NCI-H1436 (cell line): ENCODE results near the gene TPRG1.

Source experiments
- DNase-seq: peaks from one replicate; lab custom pipeline; 2025; lab: John Stamatoyannopoulos, UW

TPRG1 gene

GRCh38 chr3:189166321-189166720, 5.5 kb upstream of the TPRG1 start:
- DNase-seq: no peak

GRCh38 chr3:189167027-189167766, 4.6 kb upstream of the TPRG1 start:
- no peak for DNase-seq

GRCh38 chr3:189168711-189169110, 3.1 kb upstream of the TPRG1 start:
- DNase-seq: no peak

- DNase-seq: no peak
Observed at GRCh38 chr3:189169728-189170127, 2.0 kb upstream of the TPRG1 start.

- DNase-seq: no peak
Observed at GRCh38 chr3:189170559-189170958, 1.2 kb upstream of the TPRG1 start.

- DNase-seq: peak; percentile 26
Observed at GRCh38 chr3:189172668-189173419, 1.1 kb downstream of the TPRG1 start.

GRCh38 chr3:189184566-189184965, 12.8 kb downstream of the TPRG1 start:
- no peak for DNase-seq

GRCh38 chr3:189186101-189186500, 14.3 kb downstream of the TPRG1 start:
- DNase-seq: no peak

GRCh38 chr3:189188466-189188865, 16.7 kb downstream of the TPRG1 start:
- no peak for DNase-seq

GRCh38 chr3:189192725-189193124, 21.0 kb downstream of the TPRG1 start:
- DNase-seq: no peak

- DNase-seq: no peak
Observed at GRCh38 chr3:189195302-189195701, 23.5 kb downstream of the TPRG1 start.

- no peak for DNase-seq
Observed at GRCh38 chr3:189202106-189202505, 30.3 kb downstream of the TPRG1 start.

GRCh38 chr3:189202583-189202982, 30.8 kb downstream of the TPRG1 start:
- no peak for DNase-seq

GRCh38 chr3:189204167-189204866, 32.5 kb downstream of the TPRG1 start:
- DNase-seq: no peak

- no peak for DNase-seq
Observed at GRCh38 chr3:189204937-189205336, 33.2 kb downstream of the TPRG1 start.

- DNase-seq: no peak
Observed at GRCh38 chr3:189210251-189210770, 38.5 kb downstream of the TPRG1 start.

- no peak for DNase-seq
Observed at GRCh38 chr3:189212681-189213080, 40.9 kb downstream of the TPRG1 start.

GRCh38 chr3:189214651-189215050, 42.9 kb downstream of the TPRG1 start:
- DNase-seq: no peak

- DNase-seq: no peak
Observed at GRCh38 chr3:189222927-189223636, 51.3 kb downstream of the TPRG1 start.

- DNase-seq: no peak
Observed at GRCh38 chr3:189225431-189225830, 53.7 kb downstream of the TPRG1 start.

GRCh38 chr3:189227249-189227648, 55.5 kb downstream of the TPRG1 start:
- no peak for DNase-seq
